H9 (cell line): Measurements from ENCODE around the gene OPN5. TPM values are rescaled to one million over a fixed set of nuclear protein-coding genes. Genes with fewer than 3 reads are reported as not detected.

Experiments used
- DNase-seq: peaks from one replicate; pipeline ENCODE4 v3.0.0-alpha.2; 2017
- H2AFZ ChIP-seq: one replicate; pipeline ENCODE4 v1.6.1; 2013; ENCODE audit warnings: mild to moderate bottlenecking, low read length, control low read depth, moderate library complexity
- H2AK5ac ChIP-seq: 2 replicates; pipeline ENCODE4 v1.6.1; 2013; ENCODE audit warnings: low read length, control low read depth, mixed read lengths; ENCODE audit not compliant: insufficient read length
- H2BK120ac ChIP-seq: one replicate; pipeline ENCODE4 v1.6.1; 2013; ENCODE audit warnings: low read depth, mild to moderate bottlenecking, low read length, control low read depth, inconsistent platforms; ENCODE audit not compliant: poor library complexity, severe bottlenecking
- H2BK12ac ChIP-seq: 2 replicates; pipeline ENCODE4 v1.6.1; 2013; ENCODE audit warnings: low read length, control low read depth, mixed read lengths, low read depth; ENCODE audit not compliant: insufficient read length
- H2BK15ac ChIP-seq: 2 replicates; pipeline ENCODE4 v1.6.1; 2013; ENCODE audit warnings: low read depth, low read length, control low read depth
- H2BK20ac ChIP-seq: one replicate; pipeline ENCODE4 v1.6.1; 2013; ENCODE audit warnings: low read depth, mild to moderate bottlenecking, low read length, control low read depth, inconsistent platforms; ENCODE audit not compliant: poor library complexity, severe bottlenecking
- H2BK5ac ChIP-seq: 2 replicates; pipeline ENCODE4 v1.6.1; 2013; ENCODE audit warnings: low read length, control low read depth, mixed read lengths; ENCODE audit not compliant: insufficient read length
- H3K14ac ChIP-seq: 2 replicates; pipeline ENCODE4 v1.6.1; 2013; ENCODE audit warnings: low read length, control low read depth; ENCODE audit not compliant: insufficient read depth
- H3K18ac ChIP-seq: 2 replicates; pipeline ENCODE4 v1.6.1; 2013; ENCODE audit warnings: low read depth, mild to moderate bottlenecking, mixed read lengths, low read length, control low read depth; ENCODE audit not compliant: insufficient read length
- H3K23ac ChIP-seq: 2 replicates; pipeline ENCODE4 v1.6.1; 2013; ENCODE audit warnings: low read length, control low read depth, mixed read lengths, low read depth; ENCODE audit not compliant: insufficient read length
- H3K23me2 ChIP-seq: 2 replicates; pipeline ENCODE4 v1.6.1; 2013; ENCODE audit warnings: low read depth, mild to moderate bottlenecking, mixed read lengths, low read length, control low read depth; ENCODE audit not compliant: insufficient read length, poor library complexity, severe bottlenecking
- H3K27ac ChIP-seq: 2 replicates; pipeline ENCODE4 v1.5.1; 2013; ENCODE audit warnings: low read length, control low read depth, mixed read lengths, low read depth; ENCODE audit not compliant: insufficient read length
- H3K27me3 ChIP-seq: 2 replicates; pipeline ENCODE4 v1.6.1; 2013; ENCODE audit warnings: low read length, control low read depth, inconsistent platforms; ENCODE audit not compliant: insufficient read depth
- H3K4ac ChIP-seq: 2 replicates; pipeline ENCODE4 v1.6.1; 2013; ENCODE audit warnings: low read depth, mild to moderate bottlenecking, control low read depth, inconsistent platforms, low read length, moderate library complexity
- H3K4me1 ChIP-seq: 2 replicates; pipeline ENCODE4 v1.6.1; 2013; ENCODE audit warnings: low read length, control low read depth, inconsistent platforms; ENCODE audit not compliant: insufficient read depth
- H3K4me2 ChIP-seq: 2 replicates; pipeline ENCODE4 v1.6.1; 2013; ENCODE audit warnings: low read length, control low read depth, mixed read lengths; ENCODE audit not compliant: insufficient read length, insufficient read depth
- H3K56ac ChIP-seq: 2 replicates; pipeline ENCODE4 v1.6.1; 2013; ENCODE audit warnings: low read depth, mild to moderate bottlenecking, mixed read lengths, low read length, control low read depth; ENCODE audit not compliant: insufficient read length
- H3K79me1 ChIP-seq: 2 replicates; pipeline ENCODE4 v1.6.1; 2013; ENCODE audit warnings: low read depth, mild to moderate bottlenecking, moderate library complexity, low read length, control low read depth, inconsistent platforms; ENCODE audit not compliant: insufficient read depth, poor library complexity, severe bottlenecking
- H3K79me2 ChIP-seq: 2 replicates; pipeline ENCODE4 v1.6.1; 2013; ENCODE audit warnings: low read length, control low read depth, inconsistent platforms; ENCODE audit not compliant: insufficient read depth
- H3K9ac ChIP-seq: 2 replicates; pipeline ENCODE4 v1.6.1; 2013; ENCODE audit warnings: low read length, control low read depth, mixed read lengths; ENCODE audit not compliant: insufficient read length; ENCODE audit errors: extremely low read depth
- H3K9me3 ChIP-seq: one replicate; pipeline ENCODE4 v1.6.1; 2013; ENCODE audit warnings: low read depth, low read length, inconsistent platforms; ENCODE audit not compliant: control insufficient read depth
- H3T11ph ChIP-seq: one replicate; pipeline ENCODE4 v1.6.1; 2013; ENCODE audit warnings: mild to moderate bottlenecking, low read length, control low read depth, inconsistent platforms
- H4K20me1 ChIP-seq: one replicate; pipeline ENCODE4 v1.6.1; 2013; ENCODE audit not compliant: control insufficient read depth, insufficient read length, insufficient read depth
- H4K5ac ChIP-seq: 2 replicates; pipeline ENCODE4 v1.6.1; 2013; ENCODE audit warnings: low read depth, mild to moderate bottlenecking, mixed read lengths, low read length, control low read depth; ENCODE audit not compliant: insufficient read length
- H4K8ac ChIP-seq: replicated peaks from 2 replicates; pipeline ENCODE4 v1.6.1; 2013; ENCODE audit warnings: low read length, control low read depth, mixed read lengths, low read depth; ENCODE audit not compliant: insufficient read length
- H4K91ac ChIP-seq: 2 replicates; pipeline ENCODE4 v1.6.1; 2013; ENCODE audit warnings: low read depth, mild to moderate bottlenecking, moderate library complexity, mixed read lengths, low read length, control low read depth; ENCODE audit not compliant: insufficient read length
- H3K27ac Mint-ChIP-seq, 3 experiments: 2 replicates in 2 of 3; 3 replicates in 1 of 3; pipeline ENCODE4 v1.8.0; 2020 to 2021; ENCODE audit warnings: mixed read lengths in 3 of 3, mild to moderate bottlenecking in 1 of 3, moderate library complexity in 1 of 3
- H3K27me3 Mint-ChIP-seq: 2 replicates; pipeline ENCODE4 v1.8.0; 2021; ENCODE audit warnings: low read depth, mild to moderate bottlenecking, moderate library complexity, mixed read lengths
- H3K36me3 Mint-ChIP-seq, 3 experiments: 2 replicates in 2 of 3; 3 replicates in 1 of 3; pipeline ENCODE4 v1.8.0; 2020 to 2021; ENCODE audit warnings: low read depth in 3 of 3, mixed read lengths in 3 of 3; ENCODE audit not compliant: insufficient read depth in 1 of 3
- H3K4me1 Mint-ChIP-seq, 2 experiments: 2 replicates each; pipeline ENCODE4 v1.8.0; 2020; ENCODE audit warnings: mixed read lengths in 2 of 2
- H3K4me3 Mint-ChIP-seq, 2 experiments: 2 replicates in 1 of 2; 3 replicates in 1 of 2; pipeline ENCODE4 v1.8.0; 2020 to 2021; ENCODE audit warnings: mild to moderate bottlenecking in 2 of 2, mixed read lengths in 2 of 2, moderate library complexity in 1 of 2
- H3K9me3 Mint-ChIP-seq, 2 experiments: 2 replicates in 1 of 2; 3 replicates in 1 of 2; pipeline ENCODE4 v1.8.0; 2020; ENCODE audit warnings: mild to moderate bottlenecking in 2 of 2, mixed read lengths in 2 of 2, moderate library complexity in 1 of 2
- CTCF ChIP-seq: fragments of 200-600 bp; sonication (generic); conservative IDR thresholded peaks from 3 replicates; pipeline ENCODE4 v1.8.0; 2021; ENCODE audit warnings: antibody characterized with exemption, mild to moderate bottlenecking
- WGBS: extraction: QIAGEN DNeasy Blood & Tissue Kit; methylation state at CpG from one replicate; pipeline ENCODE4 v1.1.7; 2013; ENCODE audit warnings: missing lambda C conversion rate, low lambda C conversion rate, mixed read lengths; ENCODE audit not compliant: insufficient read length; ENCODE audit errors: extremely low coverage; 5-methylcytosine and 5-hydroxymethylcytosine counted together
- total RNA-seq: library from RNA; stranded (reverse); gene quantifications from 2 replicates; pipeline ENCODE4 v1.2.1, GENCODE V29; 2021

Gene OPN5
- total RNA-seq, 1 experiment from 2014 or later: not detected

- Histone ChIP-seq H3K9ac (no peak overlapping the region), H2BK12ac (no peak overlapping the region), H4K91ac (no peak overlapping the region), H3K9me3 (no peaks in the 10 kb centered on the region), H3K56ac (no peak overlapping the region), H3K23me2 (no peaks in the 10 kb centered on the region), H3K4ac (no peak overlapping the region), H3K23ac (no peak overlapping the region), H3K79me1 (no peaks in the 10 kb centered on the region), H2AK5ac (no peak overlapping the region), H2BK5ac (no peak overlapping the region), H2BK120ac (no peak overlapping the region), H2BK15ac (no peak overlapping the region), H3T11ph (no peak overlapping the region), H3K18ac (no peak overlapping the region), H3K27ac (no peak overlapping the region), H4K20me1 (no peaks in the 10 kb centered on the region), H4K8ac (no peak overlapping the region), H3K79me2 (no peaks in the 10 kb centered on the region), H3K4me2 (no peak overlapping the region), H3K4me1 (peaks cover 2% of the 10 kb centered on the region; the same call in 1 of the 2 replicates), H4K5ac (no peak overlapping the region), H2BK20ac (no peak overlapping the region), H3K14ac (no peak overlapping the region), H3K27me3 (no peaks in the 10 kb centered on the region), H2AFZ (no peak overlapping the region)
- Mint-ChIP-seq H3K36me3 (peaks cover 0 to 6% (median 3%) of the 10 kb centered on the region in 3 experiments; a peak in 3 of 7 replicates), H3K27me3 (no peaks in the 10 kb centered on the region), H3K4me3 (no peak overlapping the region), H3K27ac (no peak overlapping the region), H3K4me1 (peaks cover 16 to 18% of the 10 kb centered on the region in 2 experiments), H3K9me3 (peaks cover 3 to 4% of the 10 kb centered on the region in 2 experiments; a peak in 4 of 5 replicates)
- DNase-seq: no peak
- TF ChIP-seq CTCF: no peak
- WGBS: no CpG with 5 or more reads among the region's 1 CpG
These were observed 41.1 kb upstream of the OPN5 start for GRCh38 chr6:47740714-47741113.
